SK-N-SH (cell line): ENCODE measurements around the gene DMP1. TPM values are rescaled to one million over a fixed set of nuclear protein-coding genes. Genes with fewer than 3 reads are reported as not detected.

Experiments used
- CTCF ChIA-PET: fragments of 300-600, 350-600 bp; formaldehyde crosslinking; extraction: SDS; loops from one replicate; lab custom pipeline; 2021; lab: Yijun Ruan, JAX
- POLR2A ChIA-PET: fragments of 350-600 bp; sonication (Branson Sonifier 250); formaldehyde crosslinking; extraction: SDS; loops from one replicate; lab custom pipeline; 2020; ENCODE audit warnings: antibody characterized with exemption, inconsistent platforms; lab: Yijun Ruan, JAX
- DNase-seq: peaks from one replicate; pipeline ENCODE4 v3.0.0; 2012
- H2AFZ ChIP-seq: fragments of 200-600 bp; sonication (generic); 2 replicates; pipeline ENCODE4 v1.8.1; 2016; ENCODE audit warnings: antibody characterized with exemption, mild to moderate bottlenecking, low read depth
- H3F3A ChIP-seq: fragments of 200-600 bp; sonication (generic); replicated peaks from 2 replicates; pipeline ENCODE3; 2016; ENCODE audit warnings: antibody characterized with exemption, mild to moderate bottlenecking; ENCODE audit not compliant: insufficient read depth
- H3K27ac ChIP-seq, 2 experiments: fragments of 200-500 bp in 1 of 2; fragments of 200-600 bp in 1 of 2; sonication (Bioruptor generic) in 1 of 2; sonication (generic), shearing (Covaris generic) in 1 of 2; 2 replicates each; pipeline versions ENCODE4 v1.5.1 to v1.6.1; 2014 to 2016; ENCODE audit warnings: low read depth in 2 of 2, inconsistent platforms in 1 of 2, low read length in 1 of 2, mild to moderate bottlenecking in 1 of 2, mixed read lengths in 1 of 2
- H3K27me3 ChIP-seq: fragments of 200-600 bp; sonication (generic), shearing (Covaris generic); 2 replicates; pipeline ENCODE4 v1.6.1; 2016; ENCODE audit warnings: mixed run types; ENCODE audit not compliant: insufficient read depth
- H3K36me3 ChIP-seq, 2 experiments: fragments of 200-500 bp in 1 of 2; fragments of 200-600 bp in 1 of 2; sonication (Bioruptor generic) in 1 of 2; sonication (generic) in 1 of 2; replicated peaks in 1 of 2; 2 replicates each; pipeline versions ENCODE3 to v1.5.1; 2014 to 2016; ENCODE audit warnings: low read length in 1 of 2, mild to moderate bottlenecking in 1 of 2; ENCODE audit not compliant: insufficient read depth in 2 of 2, control insufficient read depth in 1 of 2
- H3K4me1 ChIP-seq, 2 experiments: fragments of 200-500 bp in 1 of 2; fragments of 200-600 bp in 1 of 2; sonication (Bioruptor generic) in 1 of 2; sonication (generic), shearing (Covaris generic) in 1 of 2; 2 replicates each; pipeline versions ENCODE4 v1.5.1 to v1.6.1; 2014 to 2016; ENCODE audit warnings: low read depth in 1 of 2, low read length in 1 of 2, mixed run types in 1 of 2; ENCODE audit not compliant: insufficient read depth in 2 of 2, control insufficient read depth in 1 of 2
- H3K4me2 ChIP-seq: fragments of 200-600 bp; sonication (generic), shearing (Covaris generic); 2 replicates; pipeline ENCODE4 v1.6.1; 2017; ENCODE audit warnings: mixed run types
- H3K4me3 ChIP-seq, 2 experiments: fragments of 200-500 bp in 1 of 2; fragments of 200-600 bp in 1 of 2; sonication (Bioruptor generic) in 1 of 2; sonication (generic), shearing (Covaris generic) in 1 of 2; 2 replicates each; pipeline versions ENCODE4 v1.5.1 to v1.8.1; 2014 to 2016; ENCODE audit warnings: low read depth in 2 of 2, inconsistent platforms in 1 of 2, low read length in 1 of 2, mild to moderate bottlenecking in 1 of 2, mixed read lengths in 1 of 2, moderate library complexity in 1 of 2
- H3K79me2 ChIP-seq: fragments of 200-600 bp; sonication (generic); 2 replicates; pipeline ENCODE4 v1.8.1; 2017; ENCODE audit warnings: mild to moderate bottlenecking; ENCODE audit not compliant: insufficient read depth
- H3K9ac ChIP-seq: fragments of 200-600 bp; sonication (generic); 2 replicates; pipeline ENCODE4 v1.6.1; 2017; ENCODE audit warnings: mixed run types
- H3K9me2 ChIP-seq: fragments of 200-600 bp; sonication (generic); 2 replicates; pipeline ENCODE4 v1.6.1; 2017; ENCODE audit warnings: mixed run types
- H3K9me3 ChIP-seq: fragments of 200-600 bp; sonication (generic); 2 replicates; pipeline ENCODE4 v1.6.1; 2017; ENCODE audit warnings: mixed run types, mild to moderate bottlenecking, moderate library complexity
- H4K20me1 ChIP-seq: fragments of 200-600 bp; sonication (generic); 2 replicates; pipeline ENCODE4 v1.6.1; 2017; ENCODE audit warnings: mild to moderate bottlenecking, mixed run types; ENCODE audit not compliant: insufficient read depth
- CTCF ChIP-seq: fragments of 200-600 bp; sonication (generic); IDR thresholded peaks from 2 replicates; pipeline ENCODE4 v1.6.1; 2017; ENCODE audit warnings: antibody characterized with exemption, mild to moderate bottlenecking, moderate library complexity
- GABPA ChIP-seq: IDR thresholded peaks from 2 replicates; pipeline ENCODE4 v1.4.0; 2012; ENCODE audit warnings: low read depth, mild to moderate bottlenecking
- MAX ChIP-seq: IDR thresholded peaks from 2 replicates; pipeline ENCODE4 v1.4.0; 2012; ENCODE audit warnings: low read depth
- MXI1 ChIP-seq: IDR thresholded peaks from 2 replicates; pipeline ENCODE4 v1.6.1; 2012; ENCODE audit warnings: mild to moderate bottlenecking, low read depth, low read length, improper control_type of control experiment
- NFIC ChIP-seq: IDR thresholded peaks from 2 replicates; pipeline ENCODE4 v1.4.0; 2012; ENCODE audit warnings: borderline replicate concordance
- RAD21 ChIP-seq: IDR thresholded peaks from 2 replicates; pipeline ENCODE4 v1.6.1; 2012; ENCODE audit warnings: mild to moderate bottlenecking, low read length
- RCOR1 ChIP-seq: fragments of 150-350 bp; IDR thresholded peaks from 2 replicates; pipeline ENCODE4 v1.6.1; 2017; ENCODE audit warnings: antibody characterized with exemption, low read length
- RFX5 ChIP-seq: IDR thresholded peaks from 2 replicates; pipeline ENCODE4 v1.6.1; 2012; ENCODE audit warnings: mild to moderate bottlenecking, improper control_type of control experiment, low read length
- SIN3A ChIP-seq: IDR thresholded peaks from 2 replicates; pipeline ENCODE4 v1.6.1; 2012; ENCODE audit warnings: low read depth, mild to moderate bottlenecking, low read length, moderate library complexity, borderline replicate concordance
- SMC3 ChIP-seq: IDR thresholded peaks from 2 replicates; pipeline ENCODE4 v1.6.1; 2012; ENCODE audit warnings: low read depth, low read length, improper control_type of control experiment
- TEAD4 ChIP-seq: IDR thresholded peaks from 2 replicates; pipeline ENCODE4 v1.4.0; 2012; ENCODE audit warnings: mild to moderate bottlenecking, borderline replicate concordance; ENCODE audit not compliant: insufficient read depth
- USF1 ChIP-seq: IDR thresholded peaks from 2 replicates; pipeline ENCODE4 v1.4.0; 2012; ENCODE audit warnings: low read depth, borderline replicate concordance
- YY1 ChIP-seq: IDR thresholded peaks from 2 replicates; pipeline ENCODE4 v1.4.0; 2012; ENCODE audit warnings: low read depth, mild to moderate bottlenecking
- WGBS: methylation state at CpG from one replicate; pipeline ENCODE4 v1.1.6; 2017; ENCODE audit warnings: low lambda C conversion rate; 5-methylcytosine and 5-hydroxymethylcytosine counted together
- polyA plus RNA-seq, 3 experiments: library from polyadenylated mRNA; depleted of rRNA; stranded (reverse); fragments of >200 nt; gene quantifications; 2 replicates each; pipeline ENCODE4 v1.2.3, GENCODE V29; 2012
- TF ChIP-seq, protein P1 (sequence below): IDR thresholded peaks from 2 replicates; pipeline ENCODE4 v1.6.1; 2012; ENCODE audit warnings: mild to moderate bottlenecking, low read depth, low read length, moderate library complexity
- TF ChIP-seq, protein P2 (sequence below): fragments of 150-350 bp; IDR thresholded peaks from 2 replicates; pipeline ENCODE4 v1.6.1; 2016; ENCODE audit warnings: mild to moderate bottlenecking, low read depth, low read length
- TF ChIP-seq, protein P3 (sequence below): fragments of 150-350 bp; IDR thresholded peaks from 2 replicates; pipeline ENCODE4 v1.6.1; 2017; ENCODE audit warnings: antibody characterized with exemption, low read length, low read depth, borderline replicate concordance
- TF ChIP-seq, protein P4 (sequence below): IDR thresholded peaks from 2 replicates; pipeline ENCODE4 v1.4.0; 2012; ENCODE audit warnings: low read depth, borderline replicate concordance

DMP1 gene
- polyA plus RNA-seq, 1 of the 3 experiments (the other 2 are of a cell fraction), result not detected

- no peaks in the 10 kb centered on the region for H4K20me1 ChIP-seq
- H3K79me2 ChIP-seq, result no peaks in the 10 kb centered on the region
- H3K9ac ChIP-seq, result no peak overlapping the region
- TF ChIP-seq CTCF (no peak), RAD21 (no peak), SIN3A (no peak), TEAD4 (no peak), YY1 (no peak), USF1 (no peak), NFIC (no peak), GABPA (no peak), MAX (no peak), SMC3 (no peak), RFX5 (no peak), MXI1 (no peak), RCOR1 (no peak)
- TF ChIP-seq, protein P1, sequence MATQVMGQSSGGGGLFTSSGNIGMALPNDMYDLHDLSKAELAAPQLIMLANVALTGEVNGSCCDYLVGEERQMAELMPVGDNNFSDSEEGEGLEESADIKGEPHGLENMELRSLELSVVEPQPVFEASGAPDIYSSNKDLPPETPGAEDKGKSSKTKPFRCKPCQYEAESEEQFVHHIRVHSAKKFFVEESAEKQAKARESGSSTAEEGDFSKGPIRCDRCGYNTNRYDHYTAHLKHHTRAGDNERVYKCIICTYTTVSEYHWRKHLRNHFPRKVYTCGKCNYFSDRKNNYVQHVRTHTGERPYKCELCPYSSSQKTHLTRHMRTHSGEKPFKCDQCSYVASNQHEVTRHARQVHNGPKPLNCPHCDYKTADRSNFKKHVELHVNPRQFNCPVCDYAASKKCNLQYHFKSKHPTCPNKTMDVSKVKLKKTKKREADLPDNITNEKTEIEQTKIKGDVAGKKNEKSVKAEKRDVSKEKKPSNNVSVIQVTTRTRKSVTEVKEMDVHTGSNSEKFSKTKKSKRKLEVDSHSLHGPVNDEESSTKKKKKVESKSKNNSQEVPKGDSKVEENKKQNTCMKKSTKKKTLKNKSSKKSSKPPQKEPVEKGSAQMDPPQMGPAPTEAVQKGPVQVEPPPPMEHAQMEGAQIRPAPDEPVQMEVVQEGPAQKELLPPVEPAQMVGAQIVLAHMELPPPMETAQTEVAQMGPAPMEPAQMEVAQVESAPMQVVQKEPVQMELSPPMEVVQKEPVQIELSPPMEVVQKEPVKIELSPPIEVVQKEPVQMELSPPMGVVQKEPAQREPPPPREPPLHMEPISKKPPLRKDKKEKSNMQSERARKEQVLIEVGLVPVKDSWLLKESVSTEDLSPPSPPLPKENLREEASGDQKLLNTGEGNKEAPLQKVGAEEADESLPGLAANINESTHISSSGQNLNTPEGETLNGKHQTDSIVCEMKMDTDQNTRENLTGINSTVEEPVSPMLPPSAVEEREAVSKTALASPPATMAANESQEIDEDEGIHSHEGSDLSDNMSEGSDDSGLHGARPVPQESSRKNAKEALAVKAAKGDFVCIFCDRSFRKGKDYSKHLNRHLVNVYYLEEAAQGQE, result no peak
- TF ChIP-seq, protein P2, sequence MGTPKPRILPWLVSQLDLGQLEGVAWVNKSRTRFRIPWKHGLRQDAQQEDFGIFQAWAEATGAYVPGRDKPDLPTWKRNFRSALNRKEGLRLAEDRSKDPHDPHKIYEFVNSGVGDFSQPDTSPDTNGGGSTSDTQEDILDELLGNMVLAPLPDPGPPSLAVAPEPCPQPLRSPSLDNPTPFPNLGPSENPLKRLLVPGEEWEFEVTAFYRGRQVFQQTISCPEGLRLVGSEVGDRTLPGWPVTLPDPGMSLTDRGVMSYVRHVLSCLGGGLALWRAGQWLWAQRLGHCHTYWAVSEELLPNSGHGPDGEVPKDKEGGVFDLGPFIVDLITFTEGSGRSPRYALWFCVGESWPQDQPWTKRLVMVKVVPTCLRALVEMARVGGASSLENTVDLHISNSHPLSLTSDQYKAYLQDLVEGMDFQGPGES, result no peak
- TF ChIP-seq, protein P3, sequence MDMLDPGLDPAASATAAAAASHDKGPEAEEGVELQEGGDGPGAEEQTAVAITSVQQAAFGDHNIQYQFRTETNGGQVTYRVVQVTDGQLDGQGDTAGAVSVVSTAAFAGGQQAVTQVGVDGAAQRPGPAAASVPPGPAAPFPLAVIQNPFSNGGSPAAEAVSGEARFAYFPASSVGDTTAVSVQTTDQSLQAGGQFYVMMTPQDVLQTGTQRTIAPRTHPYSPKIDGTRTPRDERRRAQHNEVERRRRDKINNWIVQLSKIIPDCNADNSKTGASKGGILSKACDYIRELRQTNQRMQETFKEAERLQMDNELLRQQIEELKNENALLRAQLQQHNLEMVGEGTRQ, result no peak
- TF ChIP-seq, protein P4, sequence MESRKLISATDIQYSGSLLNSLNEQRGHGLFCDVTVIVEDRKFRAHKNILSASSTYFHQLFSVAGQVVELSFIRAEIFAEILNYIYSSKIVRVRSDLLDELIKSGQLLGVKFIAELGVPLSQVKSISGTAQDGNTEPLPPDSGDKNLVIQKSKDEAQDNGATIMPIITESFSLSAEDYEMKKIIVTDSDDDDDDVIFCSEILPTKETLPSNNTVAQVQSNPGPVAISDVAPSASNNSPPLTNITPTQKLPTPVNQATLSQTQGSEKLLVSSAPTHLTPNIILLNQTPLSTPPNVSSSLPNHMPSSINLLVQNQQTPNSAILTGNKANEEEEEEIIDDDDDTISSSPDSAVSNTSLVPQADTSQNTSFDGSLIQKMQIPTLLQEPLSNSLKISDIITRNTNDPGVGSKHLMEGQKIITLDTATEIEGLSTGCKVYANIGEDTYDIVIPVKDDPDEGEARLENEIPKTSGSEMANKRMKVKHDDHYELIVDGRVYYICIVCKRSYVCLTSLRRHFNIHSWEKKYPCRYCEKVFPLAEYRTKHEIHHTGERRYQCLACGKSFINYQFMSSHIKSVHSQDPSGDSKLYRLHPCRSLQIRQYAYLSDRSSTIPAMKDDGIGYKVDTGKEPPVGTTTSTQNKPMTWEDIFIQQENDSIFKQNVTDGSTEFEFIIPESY, result no peak
- WGBS, result 35% methylated on average over 3 of the region's 3 CpGs
- H2AFZ ChIP-seq, result no peak overlapping the region
- no peak overlapping the region for H3K4me2 ChIP-seq
- DNase-seq, result no peak
- H3K4me1 ChIP-seq, result no peaks in the 10 kb centered on the region
- H3K27ac ChIP-seq, result no peak overlapping the region
- H3K36me3 ChIP-seq, result no peaks in the 10 kb centered on the region
- H3K27me3 ChIP-seq, result no peaks in the 10 kb centered on the region
- no peaks in the 10 kb centered on the region for H3K9me2 ChIP-seq
- ChIA-PET POLR2A (no interaction called here), CTCF (interaction anchor here (1.5 to 3.9 kb wide), 2 partner anchors 9 to 183 kb away, joined by 5 to 27 read pairs; no protein-coding TSS in a partner anchor)
- H3F3A ChIP-seq, result peaks cover 3% of the 10 kb centered on the region
- H3K4me3 ChIP-seq, result no peak overlapping the region
- no peaks in the 10 kb centered on the region for H3K9me3 ChIP-seq
These were observed 19.3 kb downstream of the DMP1 start for GRCh38 chr4:87669373-87669772.
